ENCODE measurements around the gene SEPTIN1.

SEPTIN1 gene, protein sequence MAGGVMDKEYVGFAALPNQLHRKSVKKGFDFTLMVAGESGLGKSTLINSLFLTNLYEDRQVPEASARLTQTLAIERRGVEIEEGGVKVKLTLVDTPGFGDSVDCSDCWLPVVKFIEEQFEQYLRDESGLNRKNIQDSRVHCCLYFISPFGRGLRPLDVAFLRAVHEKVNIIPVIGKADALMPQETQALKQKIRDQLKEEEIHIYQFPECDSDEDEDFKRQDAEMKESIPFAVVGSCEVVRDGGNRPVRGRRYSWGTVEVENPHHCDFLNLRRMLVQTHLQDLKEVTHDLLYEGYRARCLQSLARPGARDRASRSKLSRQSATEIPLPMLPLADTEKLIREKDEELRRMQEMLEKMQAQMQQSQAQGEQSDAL
- long read RNA-seq, donor 1: 0 reads
- long read RNA-seq, donor 2: 0 reads
- long read RNA-seq, donor 3, partial matches to known transcripts: 5 of 5 reads
- long read RNA-seq, donor 3, other reads (novel, unspliced or antisense): 0 of 5 reads
- long read RNA-seq, donor 4: 0 reads
- long read RNA-seq, donor 5, partial matches to known transcripts: 0 of 8 reads
- long read RNA-seq, donor 5, other reads (novel, unspliced or antisense): 8 of 8 reads
- long read RNA-seq, donor 6, partial matches to known transcripts: 15 of 15 reads
- long read RNA-seq, donor 6, other reads (novel, unspliced or antisense): 0 of 15 reads
- long read RNA-seq, donor 7: 0 reads
- long read RNA-seq, donor 8, partial matches to known transcripts: 8 of 20 reads
- long read RNA-seq, donor 8, other reads (novel, unspliced or antisense): 12 of 20 reads

DNA sequence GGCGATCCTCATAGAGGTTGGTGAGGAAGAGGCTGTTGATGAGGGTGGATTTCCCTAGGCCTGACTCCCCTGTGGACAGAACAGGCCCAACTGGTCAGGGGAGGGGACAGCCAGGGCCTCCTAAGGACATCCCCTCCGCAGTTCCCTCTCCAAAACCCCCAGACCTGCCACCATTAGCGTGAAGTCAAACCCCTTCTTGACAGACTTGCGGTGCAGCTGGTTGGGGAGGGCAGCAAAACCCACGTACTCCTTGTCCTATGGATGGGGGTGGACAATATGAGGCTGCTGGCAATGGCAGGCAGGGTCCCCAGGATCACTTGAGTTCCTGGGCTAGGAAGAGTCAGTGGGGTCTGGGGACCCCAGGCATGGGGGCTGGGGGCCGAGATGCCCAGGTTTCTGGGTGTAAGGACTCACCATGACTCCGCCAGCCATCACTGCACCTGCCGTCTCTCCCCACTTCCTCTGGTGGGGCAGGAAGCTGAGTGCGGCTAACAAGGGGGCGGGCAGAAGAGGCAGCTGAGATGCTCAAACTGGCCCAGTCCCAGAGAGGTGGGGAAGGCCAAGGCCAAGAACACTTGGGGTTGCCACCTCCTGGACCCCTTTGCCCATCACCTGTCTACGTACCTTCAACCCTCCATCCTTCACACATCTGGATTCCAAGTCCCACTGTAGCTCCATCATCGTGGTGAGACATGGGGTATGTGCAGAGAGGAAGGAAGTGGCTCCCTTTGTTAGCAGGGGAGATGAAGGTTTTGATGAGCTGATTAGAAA is at the start of gene SEPTIN1:
Gene SEPTIN1 (minus strand): TSS at position 451 of the 771 bp plus-strand sequence. CDS start 19 bp downstream, at position 432.
- no peak for DNase-seq

DNA sequence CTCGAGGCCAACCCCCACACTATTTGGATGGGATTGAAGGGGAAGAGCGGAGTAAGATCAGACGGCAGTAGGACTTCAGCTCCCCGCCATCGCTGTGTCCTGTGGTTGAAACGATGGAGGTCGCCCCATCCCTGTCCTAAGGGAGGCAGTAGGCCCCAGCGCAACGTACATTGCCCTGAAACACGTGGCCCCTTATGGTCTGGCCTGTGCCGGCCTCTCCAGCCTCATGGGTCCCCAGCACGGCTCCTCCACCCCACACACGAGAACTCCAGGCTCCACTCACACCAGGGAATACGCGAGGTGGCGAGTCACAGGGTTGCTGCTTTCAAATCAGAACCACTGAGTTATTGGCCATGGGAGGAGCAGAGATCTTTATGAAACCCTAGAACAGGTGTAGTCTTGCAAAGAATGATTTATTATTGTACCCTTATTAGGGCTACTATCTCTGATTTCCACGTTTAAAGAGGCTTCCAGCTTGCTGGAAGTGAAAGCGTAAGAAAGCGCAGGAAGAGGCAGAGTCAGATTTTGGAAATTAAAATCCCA is 48.1 kb upstream of the SEPTIN1 start:
- DNase-seq: no peak

DNA sequence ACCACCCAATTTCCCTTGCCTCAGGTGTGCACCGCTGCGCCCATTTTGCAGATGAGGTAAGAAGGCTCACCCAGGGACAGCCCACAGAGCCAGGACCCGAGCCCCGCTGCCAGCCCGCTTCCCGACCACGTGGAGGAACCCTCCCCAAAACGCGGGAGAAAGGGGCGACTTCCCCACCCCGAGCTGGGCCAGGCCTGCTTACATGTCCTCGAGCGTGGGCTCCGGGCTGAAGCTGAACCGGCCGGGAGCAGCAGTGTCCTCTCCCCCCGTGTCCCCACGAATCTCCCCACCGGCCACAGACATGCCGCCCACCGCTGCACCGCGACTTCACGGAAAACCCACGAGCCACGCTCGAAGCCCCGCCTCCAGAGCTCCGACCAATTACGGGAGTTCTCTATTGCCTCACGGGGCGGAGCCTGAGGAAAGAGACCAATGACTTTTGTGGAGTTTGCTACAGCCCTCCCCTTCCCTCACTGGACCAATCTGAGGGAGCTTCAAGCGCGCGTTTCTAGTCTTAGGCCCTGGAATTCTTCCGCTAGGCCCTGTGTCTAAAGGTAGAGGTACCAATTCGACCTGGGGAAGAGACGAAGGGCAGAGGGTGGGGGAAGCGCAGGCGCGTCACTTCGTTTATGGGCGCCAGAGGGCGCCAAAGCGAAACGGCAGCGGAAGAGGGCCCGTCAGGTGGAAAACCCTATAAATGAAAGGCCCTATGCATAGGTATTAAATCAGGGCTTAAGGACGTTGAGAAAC is 47.5 kb upstream of the SEPTIN1 start, which contains the start of gene DCTPP1:
Gene DCTPP1 (minus strand): TSS at position 353 of the 750 bp plus-strand sequence. CDS start 50 bp downstream, at position 303.
- DNase-seq: peak; percentile 82

DNA sequence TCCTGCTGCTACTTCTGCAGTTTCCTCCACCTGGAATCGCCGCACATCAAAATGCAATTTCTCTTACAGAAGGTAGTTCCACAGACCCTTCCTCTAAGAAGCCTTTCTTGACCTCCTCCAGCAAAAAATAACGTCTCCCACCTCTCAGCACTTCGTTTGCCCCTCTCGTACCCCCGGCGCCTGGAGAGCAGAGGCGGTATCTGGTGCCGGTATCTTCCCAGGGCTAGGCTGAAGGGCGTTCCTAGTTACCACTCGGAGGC is 47.0 kb upstream of the SEPTIN1 start:
- no peak for DNase-seq

DNA sequence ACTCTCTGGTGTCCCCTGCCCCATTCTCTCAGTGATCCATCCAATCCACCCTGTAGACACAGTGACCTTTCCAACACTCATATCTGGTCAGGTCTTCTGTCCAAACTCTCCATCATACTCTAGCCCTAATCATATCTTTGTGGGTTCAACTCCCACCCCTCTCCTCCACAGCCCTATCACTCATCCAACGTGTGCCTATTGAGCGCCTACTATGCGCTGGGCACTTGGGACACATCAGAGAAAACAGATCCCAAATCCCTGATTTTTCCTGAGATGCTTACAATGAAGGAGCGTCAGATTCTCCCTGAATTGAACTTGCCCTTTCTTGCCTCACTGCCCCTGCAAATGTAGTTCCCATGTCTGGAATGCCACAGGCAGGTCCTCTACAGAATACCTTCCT is 45.7 kb upstream of the SEPTIN1 start:
- no peak for DNase-seq

DNA sequence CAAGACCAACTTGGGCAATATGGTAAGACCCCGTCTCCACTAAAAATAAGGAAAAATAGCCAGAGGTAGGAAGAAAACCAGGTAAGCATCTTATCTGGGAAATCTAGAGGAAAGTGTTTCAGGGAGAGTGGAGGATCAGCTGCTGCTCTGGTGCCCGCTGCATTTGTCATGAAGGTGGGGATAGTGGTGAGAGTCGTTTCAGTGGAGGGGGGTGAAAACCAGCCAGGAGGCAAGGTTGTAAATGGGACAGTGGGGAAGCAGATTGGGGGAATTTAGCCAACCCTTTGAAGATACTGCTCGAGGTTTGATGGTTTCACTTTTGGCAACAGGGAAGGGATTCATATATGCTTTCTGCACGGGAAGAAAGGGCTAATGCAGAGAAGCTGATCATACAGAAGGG is 38.6 kb upstream of the SEPTIN1 start:
- DNase-seq: no peak

DNA sequence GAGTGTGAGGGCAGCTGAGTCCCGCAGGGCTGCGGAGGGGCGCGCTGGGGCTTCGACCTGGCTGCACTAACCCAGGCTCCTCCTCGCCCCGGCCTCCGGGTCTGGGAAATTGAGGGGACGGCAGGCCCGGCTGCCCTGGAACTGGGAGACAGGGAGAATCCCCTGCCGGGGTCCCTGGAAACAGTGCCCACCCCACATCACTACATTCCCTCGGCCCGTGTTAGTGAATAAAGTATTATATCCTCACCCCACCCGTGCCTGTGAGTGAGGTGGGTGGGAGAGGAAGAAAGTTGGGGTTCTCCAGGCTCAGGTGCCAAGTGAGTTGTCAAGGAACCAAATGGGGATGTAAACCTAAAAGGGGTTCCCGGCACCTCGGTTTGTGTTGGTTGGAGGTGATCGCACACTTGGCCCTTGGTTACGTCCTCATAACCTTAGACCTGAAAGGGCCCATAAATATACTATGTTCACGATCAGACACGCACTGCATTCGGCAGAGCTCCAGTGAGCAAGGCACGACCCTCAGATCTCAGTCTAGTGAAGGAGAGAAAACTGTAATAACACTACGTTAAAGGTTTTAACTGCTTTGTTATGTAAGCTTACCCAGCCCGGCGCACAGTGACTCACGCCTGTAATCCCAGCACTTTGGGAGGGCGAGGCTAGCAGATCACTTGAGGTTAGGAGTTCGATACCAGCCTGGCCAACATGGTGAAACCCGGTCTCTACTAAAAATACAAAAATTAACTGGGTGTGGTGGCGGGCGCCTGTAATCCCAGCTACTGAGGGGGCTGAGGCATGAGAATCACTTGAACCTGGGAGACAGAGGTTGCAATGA is 36.2 kb upstream of the SEPTIN1 start:
- no peak for DNase-seq

DNA sequence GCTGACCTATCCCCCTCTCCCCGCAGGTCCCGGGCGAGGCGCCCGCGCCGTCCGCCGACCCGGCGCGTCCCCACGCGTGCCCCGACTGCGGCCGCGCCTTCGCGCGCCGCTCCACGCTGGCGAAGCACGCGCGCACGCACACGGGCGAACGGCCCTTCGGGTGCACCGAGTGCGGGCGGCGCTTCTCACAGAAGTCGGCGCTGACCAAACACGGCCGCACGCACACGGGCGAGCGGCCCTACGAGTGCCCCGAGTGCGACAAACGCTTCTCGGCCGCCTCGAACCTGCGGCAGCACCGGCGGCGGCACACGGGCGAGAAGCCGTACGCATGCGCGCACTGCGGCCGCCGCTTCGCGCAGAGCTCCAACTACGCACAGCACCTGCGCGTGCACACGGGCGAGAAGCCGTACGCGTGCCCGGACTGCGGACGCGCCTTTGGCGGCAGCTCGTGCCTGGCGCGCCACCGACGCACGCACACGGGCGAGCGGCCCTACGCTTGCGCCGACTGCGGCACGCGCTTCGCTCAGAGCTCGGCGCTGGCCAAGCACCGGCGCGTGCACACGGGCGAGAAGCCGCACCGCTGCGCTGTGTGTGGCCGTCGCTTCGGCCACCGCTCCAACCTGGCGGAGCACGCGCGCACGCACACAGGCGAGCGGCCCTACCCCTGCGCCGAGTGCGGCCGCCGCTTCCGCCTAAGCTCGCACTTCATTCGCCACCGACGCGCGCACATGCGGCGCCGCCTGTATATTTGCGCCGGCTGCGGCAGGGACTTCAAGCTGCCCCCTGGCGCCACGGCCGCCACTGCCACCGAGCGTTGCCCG is 35.4 kb upstream of the SEPTIN1 start:
- DNase-seq: peak; percentile 95

DNA sequence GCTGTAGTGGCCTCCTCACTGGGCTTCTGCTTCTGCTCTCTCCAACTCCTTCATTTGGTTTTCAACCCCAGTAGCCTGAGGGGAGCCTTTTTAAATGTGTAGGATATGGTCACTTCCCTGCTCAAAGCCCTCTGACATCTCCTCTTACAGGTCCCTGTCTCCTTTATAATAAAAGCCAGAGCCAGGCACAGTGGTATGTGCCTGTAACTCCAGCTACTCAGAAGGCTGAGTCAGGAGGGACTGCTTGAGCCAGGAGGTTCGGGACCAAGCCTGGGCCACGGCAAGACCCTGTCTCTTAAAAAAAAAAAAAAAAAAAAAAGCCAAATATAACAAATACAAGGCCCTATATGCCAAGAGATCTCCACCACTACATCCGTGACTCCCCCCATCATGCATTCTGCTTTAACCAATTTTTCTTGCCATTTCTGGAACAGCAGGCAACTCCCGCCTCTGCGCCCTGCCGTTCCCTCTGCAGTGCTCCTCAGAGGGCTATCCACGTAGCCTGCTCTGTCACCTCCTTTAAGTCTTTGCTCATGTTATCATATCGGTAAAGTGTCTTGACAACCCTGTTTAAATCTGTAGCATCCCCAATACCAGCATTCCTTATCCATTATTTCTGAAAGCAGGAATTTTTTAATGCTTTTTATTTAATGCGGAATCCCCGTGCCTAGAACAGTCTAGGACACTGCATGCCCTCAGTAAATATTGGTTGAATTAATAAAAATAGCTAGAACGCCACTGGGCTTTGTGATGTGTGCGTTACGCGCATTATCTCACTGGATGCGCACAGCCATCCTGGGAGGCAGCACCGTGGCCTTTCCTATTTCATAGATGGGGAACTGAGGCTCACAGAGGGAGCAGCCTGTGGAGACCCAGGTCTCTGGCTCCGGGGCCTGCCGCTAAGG is 34.5 kb upstream of the SEPTIN1 start:
- no peak for DNase-seq

DNA sequence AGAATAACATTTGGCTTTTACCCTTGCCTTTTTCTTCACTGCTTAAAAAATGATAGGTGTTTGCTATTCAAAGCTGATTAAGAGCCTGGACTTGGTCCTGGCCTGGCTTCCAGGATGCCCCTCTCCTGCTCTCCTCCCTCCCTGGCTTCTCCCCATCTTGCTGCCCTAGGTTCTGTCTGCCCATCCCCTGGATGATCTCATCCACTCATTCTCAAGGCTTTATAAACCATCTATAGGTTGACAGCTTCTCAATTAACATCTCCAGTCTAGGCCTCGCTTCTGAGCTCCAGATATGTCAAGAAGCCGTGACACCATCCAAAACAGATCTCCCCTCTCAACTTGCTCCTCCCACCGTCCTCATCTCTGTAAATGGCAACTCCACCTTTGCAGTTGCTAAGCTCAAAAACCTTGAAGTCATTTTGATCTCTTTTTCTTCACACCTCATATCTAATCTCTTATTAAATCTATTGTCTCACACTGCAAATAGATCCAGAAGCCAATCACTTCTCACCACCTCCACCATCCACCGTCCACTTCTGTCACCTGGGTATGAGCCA is 33.8 kb upstream of the SEPTIN1 start:
- DNase-seq: no peak

DNA sequence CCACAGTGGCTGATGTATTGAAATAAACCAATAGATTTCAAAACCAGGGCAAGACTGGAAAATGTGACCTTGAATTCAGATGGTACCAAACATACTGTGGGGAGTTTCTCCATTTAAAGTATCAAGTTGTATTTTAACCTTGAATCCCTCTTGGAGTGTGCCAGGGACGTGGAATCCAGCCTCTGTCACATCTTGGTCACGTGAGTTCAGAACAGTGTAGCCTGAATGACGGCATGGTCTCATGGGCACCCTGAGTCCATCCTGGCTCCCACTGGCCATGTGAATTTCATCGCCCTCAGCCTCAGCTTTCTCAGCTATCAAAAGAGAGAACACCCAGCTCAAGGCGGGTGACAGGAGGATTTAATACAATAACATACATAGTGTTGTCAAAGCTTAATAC is 31.8 kb upstream of the SEPTIN1 start:
- DNase-seq: no peak

DNA sequence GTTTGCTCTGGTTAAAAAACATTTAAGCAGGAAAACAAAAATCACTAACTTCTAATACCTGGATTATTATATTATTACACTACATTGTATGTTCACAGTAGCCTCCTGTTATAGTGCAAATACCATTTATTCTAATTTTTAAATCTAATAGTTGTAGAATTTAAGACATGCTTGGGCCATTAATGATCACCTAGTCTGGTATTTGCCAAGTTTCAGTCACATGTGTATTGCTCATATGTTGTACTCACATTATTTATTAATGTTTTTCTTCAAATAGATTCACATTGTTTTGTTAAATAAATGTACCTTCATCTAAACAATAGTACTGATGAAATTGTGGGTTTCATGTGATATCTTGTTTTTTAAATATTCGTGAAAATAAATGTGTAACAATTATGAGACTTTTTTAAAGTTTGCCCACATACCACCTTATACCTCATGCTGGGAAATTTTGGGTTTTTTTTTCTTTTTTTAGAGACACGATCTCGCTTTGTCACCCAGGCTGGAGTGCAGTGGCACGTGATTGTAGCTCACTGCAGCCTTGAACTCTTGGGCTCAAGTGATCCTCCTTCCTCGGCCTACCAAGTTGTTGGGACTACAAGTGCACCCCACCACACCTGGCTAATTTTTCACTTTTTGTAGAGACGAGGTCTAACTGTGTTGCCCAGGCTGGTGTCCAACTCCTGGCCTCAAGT is 30.9 kb upstream of the SEPTIN1 start:
- DNase-seq: no peak

DNA sequence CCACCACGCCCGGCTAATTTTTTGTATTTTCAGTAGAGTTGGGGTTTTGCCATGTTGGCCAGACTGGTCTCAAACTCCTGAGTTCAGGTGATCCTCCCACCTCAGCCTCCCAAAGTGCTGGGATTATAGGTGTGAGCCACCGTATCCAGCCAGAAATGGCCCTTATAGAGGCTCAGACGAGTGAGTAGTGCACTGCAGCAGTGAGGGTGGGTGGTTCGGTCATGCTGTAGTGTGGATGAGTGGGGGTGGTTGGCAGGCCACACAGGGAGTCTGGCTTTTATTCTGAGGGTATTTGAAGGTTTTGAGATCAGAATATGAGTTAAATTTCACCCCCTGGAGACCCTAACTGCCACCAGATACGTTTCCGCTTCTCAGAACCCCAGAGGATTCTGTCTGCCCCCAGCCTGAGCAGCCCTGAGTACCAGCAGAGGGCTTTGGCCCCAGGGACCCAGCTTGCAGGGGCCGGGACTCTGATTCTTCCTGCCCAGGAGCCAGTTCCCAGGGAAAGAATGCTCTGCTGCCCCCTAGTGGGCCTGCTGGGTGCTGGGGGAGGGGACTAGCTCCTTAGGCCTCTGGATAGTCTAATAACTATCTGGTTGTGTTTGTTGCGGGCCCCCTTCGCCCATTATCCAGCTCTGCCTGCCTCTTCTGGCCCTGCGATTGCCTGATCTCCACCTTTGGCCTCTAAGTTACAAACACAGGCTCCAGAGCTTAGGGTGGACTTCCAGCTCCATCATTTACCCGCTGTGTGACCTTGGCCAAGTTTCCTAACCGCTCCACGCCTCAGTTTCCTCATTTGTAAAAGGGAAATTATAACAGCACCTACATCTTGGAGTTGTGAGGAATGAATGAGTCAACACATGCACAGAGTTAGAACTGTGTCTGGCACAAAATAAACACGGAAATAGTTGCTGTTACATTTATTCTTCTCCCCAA is 27.0 kb upstream of the SEPTIN1 start:
- peak; percentile 72 for DNase-seq

DNA sequence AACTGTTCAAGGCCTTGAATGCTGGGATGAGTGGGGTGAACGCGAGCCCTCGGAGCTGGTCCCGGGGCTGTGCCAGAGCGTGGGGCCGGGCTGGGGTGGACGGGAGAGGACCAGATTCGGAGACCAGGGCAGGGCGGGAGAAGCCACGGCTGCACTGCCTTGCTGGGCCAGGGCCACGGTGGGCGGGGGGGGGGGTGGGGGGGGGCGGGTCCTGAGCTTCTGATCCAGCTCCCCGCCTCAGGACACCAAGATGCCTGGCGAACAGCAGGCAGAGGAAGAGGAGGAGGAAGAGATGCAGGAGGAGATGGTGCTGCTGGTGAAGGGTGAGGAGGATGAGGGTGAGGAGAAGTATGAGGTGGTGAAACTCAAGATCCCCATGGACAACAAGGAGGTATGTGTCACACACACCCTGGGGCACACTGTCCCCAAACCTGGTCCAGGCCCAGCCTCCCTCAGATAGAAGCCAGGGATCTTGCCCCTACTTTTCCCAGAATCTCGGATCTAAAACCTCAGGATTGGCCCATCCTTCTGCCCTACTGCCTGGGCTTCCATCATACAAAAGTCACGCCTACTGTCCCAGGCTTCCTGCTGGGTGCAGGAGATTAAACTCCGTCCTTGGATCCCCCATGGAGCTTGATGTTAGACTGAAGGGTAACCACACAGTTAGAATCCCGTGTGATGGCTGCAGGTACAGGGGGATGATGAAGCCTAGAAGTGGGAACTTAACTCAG is 25.6 kb upstream of the SEPTIN1 start:
- peak; percentile 41 for DNase-seq

DNA sequence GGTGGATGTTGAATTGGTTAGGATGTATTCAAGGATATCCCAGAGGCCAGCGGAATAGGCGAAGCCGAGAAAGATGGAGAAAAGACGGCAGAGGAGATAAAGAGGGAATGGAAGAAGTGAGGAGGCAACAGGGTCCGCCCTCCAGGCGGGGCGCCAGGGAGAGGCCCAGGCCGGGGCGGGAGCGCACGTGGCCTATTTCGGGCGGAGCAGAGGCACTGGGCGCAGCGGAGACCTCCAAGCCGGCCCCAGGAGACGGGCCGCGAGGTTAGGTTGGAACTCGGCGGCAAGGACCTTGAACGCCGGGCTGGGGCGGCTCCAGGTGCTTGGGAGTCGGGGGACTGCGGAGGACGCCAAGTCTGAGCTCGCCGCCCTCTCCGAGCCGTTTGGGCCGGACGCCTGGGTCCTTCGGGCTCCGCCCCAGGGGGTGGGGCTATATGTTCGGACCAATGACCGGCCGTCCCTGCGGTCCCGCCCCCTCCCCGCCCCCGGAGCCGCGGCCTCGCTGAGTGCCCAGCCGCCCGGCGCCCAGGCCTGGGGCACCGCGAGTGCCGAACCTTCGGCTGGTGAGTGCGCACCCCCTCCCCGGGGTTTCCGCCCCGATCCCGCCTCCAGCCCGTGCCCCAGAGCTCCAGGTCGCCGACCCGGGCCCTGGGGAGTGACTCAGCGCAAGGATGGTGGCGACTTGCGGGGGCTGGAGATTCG is 24.9 kb upstream of the SEPTIN1 start, which contains the start of gene ZNF771:
Gene ZNF771 (plus strand): TSS at position 505 of the 702 bp plus-strand sequence. CDS start 448 bp downstream, outside the sequence.
- DNase-seq: peak; percentile 99

Measured in right kidney (tissue), 9 donors.